Kidney capillary endothelial cell (primary cell): ENCODE results near the gene DSP.
A peak's percentile ranks its signal among the peaks of the same experiment; 100 is the strongest.

Source experiments
- DNase-seq: peaks from one replicate; pipeline ENCODE4 v3.0.0-alpha.2; 2018; ENCODE audit warnings: low spot score

Gene DSP

GRCh38 chr6:7591770-7592169 is 50.3 kb downstream of the DSP start:
- DNase-seq, result no peak

- DNase-seq, result no peak
Measured at GRCh38 chr6:7593229-7593628, 51.8 kb downstream of the DSP start.

GRCh38 chr6:7594579-7595125 is 53.2 kb downstream of the DSP start:
- DNase-seq, result no peak

DNA sequence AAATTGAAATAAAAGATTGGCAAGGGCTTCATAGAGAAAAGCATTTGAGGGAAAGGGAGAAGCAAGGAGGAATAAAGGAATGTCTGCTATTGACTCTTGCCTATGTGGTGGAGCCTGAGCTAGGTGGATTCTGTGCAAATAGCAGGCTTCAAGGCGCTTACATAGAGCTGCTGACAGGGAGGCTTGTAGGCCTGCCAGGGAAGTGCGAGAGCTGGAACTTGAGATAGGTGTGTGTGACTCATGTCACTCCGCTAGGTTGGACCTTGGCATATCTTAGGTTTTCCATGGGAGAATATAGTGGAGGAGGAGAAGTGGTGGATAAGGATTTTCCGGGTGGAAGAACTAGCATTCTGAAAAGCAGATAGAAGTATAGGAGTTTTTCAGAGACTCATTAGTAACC is 62.5 kb downstream of the DSP start:
- DNase-seq, result no peak

DNA sequence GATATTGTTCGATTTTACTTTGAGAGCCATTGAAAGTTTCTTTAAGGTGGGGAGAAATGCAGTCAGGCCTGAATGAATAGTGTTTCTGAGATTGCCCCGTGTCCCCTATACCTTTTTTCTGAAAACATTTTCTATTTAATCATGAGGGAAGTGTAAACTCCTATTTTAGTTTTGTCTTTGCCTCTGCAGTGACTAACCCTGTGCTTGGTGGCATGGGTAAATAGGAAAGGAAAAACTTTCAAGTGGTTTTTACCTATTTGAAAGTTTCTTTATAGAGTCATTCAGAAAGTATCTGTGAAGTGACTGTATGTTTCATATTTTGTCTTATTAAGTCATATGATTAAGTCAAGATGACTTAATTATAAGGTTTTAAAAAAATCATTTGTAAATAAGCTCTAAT is 63.0 kb downstream of the DSP start:
- no peak for DNase-seq

DNA sequence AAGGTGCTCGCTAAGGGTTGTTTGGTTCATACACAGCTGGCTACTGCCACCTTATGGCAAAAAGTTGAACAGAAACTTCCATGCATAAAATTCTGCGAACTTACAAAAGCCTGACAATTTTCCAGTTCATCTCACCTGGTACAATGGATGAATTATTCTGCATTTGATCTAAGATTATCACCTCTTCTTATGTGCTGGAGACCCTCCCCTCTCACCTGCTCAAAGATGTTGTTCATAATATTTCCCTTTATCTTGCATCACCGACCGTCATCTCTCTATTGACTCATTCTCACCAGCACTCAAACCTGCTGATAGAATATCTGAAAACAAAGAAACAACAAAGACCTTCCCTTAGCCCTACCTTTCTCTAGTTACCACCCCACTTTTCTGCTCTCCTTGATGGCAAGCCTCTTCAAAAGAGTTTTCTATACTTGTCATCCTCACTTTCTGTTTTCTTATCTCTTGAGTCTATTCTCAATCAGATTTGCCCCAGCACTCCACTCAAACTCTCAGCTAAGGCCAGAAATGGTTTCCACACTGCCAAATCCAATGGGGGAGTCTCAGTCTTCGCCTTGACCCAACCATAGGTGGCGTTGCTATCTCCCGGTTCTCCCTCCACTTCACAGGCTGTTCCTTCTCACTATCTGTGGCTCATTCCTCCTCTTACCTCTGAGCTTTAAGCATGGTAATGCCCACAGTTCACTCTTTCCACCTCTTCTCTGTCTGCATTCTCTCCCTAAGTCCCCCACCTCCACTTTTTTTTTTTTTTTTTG is 74.3 kb downstream of the DSP start:
- DNase-seq, result peak; percentile 34

DNA sequence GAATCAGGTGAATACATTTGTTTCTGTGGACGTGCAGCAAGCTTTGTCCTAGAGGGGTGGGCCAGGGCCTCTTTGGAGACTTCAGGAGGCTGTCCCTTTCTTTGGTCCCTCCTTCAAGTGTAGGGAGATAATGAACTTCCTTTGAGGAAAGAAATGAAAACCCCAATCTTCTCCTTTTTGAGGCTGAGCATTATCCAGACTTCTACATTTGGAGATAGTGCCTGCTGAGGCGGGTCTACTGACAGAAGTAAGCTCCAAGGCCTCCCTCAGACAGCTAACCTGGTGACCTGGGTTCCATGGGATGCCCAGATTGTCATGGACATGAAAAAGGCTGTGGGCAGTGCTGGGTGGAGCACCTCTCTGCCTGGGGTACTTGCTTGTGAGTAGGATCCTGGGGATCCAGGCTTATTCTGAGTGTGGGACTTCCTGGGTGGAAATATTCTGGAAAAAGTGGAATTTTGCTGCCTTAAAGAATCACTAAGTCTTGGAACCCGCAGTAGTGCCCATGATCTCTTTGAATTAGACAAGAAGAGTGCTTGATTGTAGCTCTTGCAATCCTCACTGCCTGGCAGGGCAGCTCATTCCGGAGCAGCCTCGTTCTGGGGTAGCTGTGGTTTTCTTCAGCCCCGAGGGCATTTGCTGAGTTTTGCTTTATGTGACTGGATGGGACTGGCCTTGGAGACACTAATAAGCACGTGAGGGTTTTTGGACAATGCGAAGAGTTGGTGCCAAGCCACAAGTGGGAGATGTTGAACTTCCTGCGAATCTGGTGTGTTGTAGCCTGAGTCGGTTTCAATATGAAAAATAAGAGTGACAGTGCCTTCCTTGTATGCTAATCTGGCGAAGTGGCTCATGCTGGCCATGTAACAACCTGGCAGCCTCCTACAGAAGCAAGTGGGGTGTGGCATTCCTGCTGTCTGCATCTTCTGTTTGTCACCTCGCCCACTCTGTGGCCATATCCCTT is 76.6 kb downstream of the DSP start:
- DNase-seq, result no peak

DNA sequence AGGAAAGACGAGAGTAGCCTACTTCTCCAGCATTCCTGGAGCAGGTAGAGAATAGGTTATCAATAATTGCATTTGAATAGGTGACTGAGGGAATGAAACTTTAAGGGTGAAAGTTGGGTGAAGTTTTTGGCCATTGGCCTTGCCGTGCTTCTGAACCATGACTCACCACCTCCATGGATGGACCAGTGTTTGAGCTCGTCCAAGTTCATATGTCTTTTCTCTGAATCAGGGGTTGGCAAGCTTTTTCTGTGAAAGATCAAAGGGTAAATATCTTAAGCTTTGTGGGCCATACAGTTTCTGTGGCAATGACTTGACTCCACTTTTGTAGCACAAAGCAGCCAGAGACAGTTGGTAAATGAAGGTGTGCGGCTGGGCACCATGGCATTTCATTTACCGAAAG is 80.3 kb downstream of the DSP start:
- no peak for DNase-seq

- no peak for DNase-seq
Measured at GRCh38 chr6:7624796-7625710, 83.6 kb downstream of the DSP start.

GRCh38 chr6:7628479-7628878 is 87.0 kb downstream of the DSP start:
- no peak for DNase-seq

GRCh38 chr6:7628909-7629308 is 87.4 kb downstream of the DSP start:
- DNase-seq, result no peak

DNA sequence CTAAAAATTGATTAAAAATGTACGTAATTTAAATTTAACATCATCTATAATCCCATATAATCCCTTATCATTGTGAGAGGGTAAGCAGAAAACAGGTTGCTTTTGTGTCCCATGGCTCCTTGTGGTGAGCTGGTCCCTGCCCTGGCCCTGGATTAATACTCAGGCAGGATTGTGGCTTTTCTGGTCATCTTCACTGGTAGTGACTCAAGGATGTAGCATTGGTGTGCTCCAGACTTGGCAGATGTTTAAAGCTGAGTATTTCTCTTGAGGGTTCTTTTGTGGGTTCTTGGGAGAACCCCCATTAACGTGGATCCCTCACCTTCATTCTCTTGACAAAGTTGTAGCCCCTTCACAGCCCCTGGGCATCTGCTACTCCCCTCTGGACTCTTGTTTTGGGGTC is 87.8 kb downstream of the DSP start:
- no peak for DNase-seq

DNA sequence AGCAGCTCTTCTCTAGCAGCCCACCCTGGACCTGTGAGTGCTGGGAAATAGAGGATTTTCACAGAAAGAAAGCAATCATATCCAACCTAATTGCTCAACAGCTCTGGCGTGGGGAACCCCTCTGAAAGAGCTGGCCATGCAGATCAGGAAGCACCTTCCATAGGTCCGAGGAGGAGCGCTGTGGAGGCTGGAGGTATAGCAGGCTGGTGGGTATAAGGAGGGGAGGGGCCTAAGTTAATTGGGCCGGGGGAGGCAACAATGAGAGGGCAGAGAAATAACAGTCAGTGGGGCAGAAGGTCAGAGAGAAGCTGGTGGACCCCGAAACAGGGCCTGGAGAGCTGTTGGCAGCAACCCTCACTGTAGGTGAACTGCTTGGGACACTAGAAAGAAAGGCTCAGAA is 89.3 kb downstream of the DSP start:
- no peak for DNase-seq

DNA sequence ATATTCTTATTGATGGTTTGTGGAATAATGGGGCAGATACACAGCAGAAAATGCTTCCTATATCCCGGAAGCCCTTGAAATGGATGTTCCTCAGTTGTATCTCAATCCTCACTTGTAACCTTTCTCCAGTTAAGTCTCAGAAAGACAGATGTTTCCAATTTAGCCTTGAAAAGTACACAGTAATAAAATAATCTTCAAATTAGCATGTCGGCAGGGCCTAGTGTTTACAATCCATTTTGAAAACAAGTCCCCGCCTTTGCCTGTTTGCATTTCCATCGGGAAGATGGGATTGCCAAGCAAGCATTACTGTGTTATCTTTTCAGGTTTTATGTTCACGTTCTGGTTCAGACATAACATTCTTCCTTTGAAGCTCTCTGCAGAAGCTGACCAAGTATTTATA is 90.0 kb downstream of the DSP start:
- DNase-seq, result no peak

DNA sequence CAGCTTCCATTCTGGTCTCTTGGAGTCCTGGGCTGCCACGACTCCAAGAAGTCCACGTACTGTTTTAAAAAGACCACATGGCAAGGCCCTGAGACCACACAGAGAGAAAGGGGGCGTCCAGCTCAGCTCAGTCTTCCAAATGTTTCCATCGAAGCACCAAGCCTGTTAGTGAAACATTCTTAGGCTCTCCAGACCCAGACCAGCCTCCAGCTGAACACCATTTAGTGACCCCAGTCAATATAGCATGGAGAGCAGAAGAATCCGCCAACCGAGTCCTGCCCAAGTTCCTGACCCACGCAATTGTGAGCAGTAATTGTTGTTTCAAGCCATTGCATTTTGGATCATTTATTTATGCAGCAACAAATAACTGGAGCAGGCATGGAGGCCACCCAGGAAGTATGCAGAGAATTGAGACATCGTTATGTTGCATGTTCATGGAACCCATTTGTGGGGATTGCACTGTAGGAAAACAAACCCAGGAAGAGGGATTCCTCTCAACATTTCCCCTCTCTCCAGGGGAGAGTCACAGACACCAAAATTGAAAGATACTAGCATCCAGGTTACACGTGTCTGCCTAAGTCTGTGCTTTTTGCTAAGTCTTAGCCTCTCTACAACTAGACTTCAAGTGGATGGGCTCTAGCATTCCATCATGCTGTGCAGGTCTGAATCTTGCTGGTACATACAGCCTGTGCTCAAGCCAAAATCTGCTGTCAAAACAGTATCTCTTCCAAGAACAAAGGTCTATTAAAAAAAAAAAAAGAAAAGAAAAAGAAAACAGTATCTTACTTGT is 91.2 kb downstream of the DSP start:
- DNase-seq, result no peak

DNA sequence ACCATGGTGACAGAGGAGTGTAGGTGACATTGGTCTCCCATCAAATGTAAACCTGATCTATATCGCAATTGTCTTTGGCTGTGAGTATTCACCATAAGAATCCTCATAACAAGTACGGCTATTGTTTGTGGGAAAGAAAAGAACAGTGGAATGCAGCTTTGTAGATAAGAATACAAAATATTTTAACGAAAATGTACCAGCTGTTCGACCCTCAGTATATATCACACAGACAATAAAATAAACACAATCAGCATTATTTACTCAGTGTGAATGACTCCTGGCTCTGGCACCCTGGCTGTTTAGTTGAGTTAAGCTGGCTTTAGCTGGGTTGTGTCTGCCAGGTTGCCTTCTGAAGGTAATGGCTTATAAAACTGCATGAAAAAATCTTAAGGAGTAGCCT is 91.9 kb downstream of the DSP start:
- no peak for DNase-seq

DNA sequence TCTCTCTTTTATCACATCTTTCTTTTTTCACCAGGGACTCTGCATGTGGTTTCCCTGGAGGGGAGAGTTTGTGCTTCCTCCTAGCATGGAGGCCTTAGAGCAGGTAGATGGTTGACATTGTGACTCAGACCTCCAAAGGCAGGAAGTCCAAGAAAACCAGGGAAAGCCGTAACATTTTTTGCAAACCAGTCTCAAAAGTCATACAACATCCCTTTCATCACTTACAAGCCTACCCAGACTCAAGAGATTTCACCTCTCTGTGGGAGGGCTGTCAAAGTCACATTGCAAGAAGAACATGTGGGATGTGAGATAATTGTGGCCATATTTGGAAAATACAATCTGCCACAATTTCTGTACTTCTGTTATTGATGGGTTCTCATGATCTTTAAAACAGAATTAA is 94.7 kb downstream of the DSP start:
- DNase-seq, result no peak
